K562 (cell line): ENCODE data around the gene ZCCHC24. TPM values are rescaled to one million over a fixed set of nuclear protein-coding genes. Genes with fewer than 3 reads are reported as not detected.

Experiments
- ATAC-seq: fragments of 200-7000 bp; cut with Tn5 transposase; 3 replicates; pipeline ENCODE4 v1.9.1; 2020; ENCODE audit warnings: moderate library complexity
- BruUV-seq: library from RNA; stranded (reverse); fragments of 400-500 nt; replicated peaks from 2 replicates; lab custom pipeline; 2021; lab: Mats Ljungman, UMichigan
- CTCF ChIA-PET: fragments of 300-600 bp; formaldehyde crosslinking; extraction: SDS; loops from one replicate; lab custom pipeline; 2021; ENCODE audit warnings: low intra/inter-chr PET ratio; lab: Yijun Ruan, JAX
- POLR2A ChIA-PET: fragments of 300-600, 350-650 bp; sonication (Branson Sonifier 250); formaldehyde crosslinking; extraction: SDS; loops from one replicate; lab custom pipeline; 2021; ENCODE audit warnings: antibody characterized with exemption, inconsistent platforms; lab: Yijun Ruan, JAX
- DNase-seq, 4 experiments: peaks; one replicate each; pipeline versions ENCODE4 v3.0.0 to v3.0.0-alpha.2; 2011 to 2018; ENCODE audit warnings: low spot score in 3 of 4, mixed read lengths in 3 of 4; ENCODE audit errors: extremely low read depth in 1 of 4
- FAIRE-seq: peaks from 2 replicates; lab custom pipeline; 2011; peaks lifted over from hg19 to GRCh38; lab: Jason Lieb, UNC
- H2AFZ ChIP-seq: 2 replicates; pipeline ENCODE4 v1.6.0; 2011; ENCODE audit warnings: low read depth, low read length, control low read depth, inconsistent platforms
- H3K27ac ChIP-seq: fragments of 200-600 bp; 3 replicates; pipeline ENCODE4 v1.8.0; 2011; ENCODE audit warnings: low read depth, mild to moderate bottlenecking, control low read depth, inconsistent platforms, low read length, moderate library complexity, mixed read lengths; ENCODE audit errors: extremely low read depth
- H3K27me3 ChIP-seq, 2 experiments: fragments of 300-600 bp in 1 of 2; 2 replicates in 1 of 2; 3 replicates in 1 of 2; pipeline versions ENCODE4 v1.6.0 to v1.8.0; 2011; ENCODE audit warnings: inconsistent platforms in 2 of 2, low read length in 2 of 2, mild to moderate bottlenecking in 1 of 2, mixed read lengths in 1 of 2, moderate library complexity in 1 of 2; ENCODE audit not compliant: control insufficient read depth in 2 of 2, insufficient read depth in 2 of 2
- H3K36me3 ChIP-seq: fragments of 300-600 bp; 3 replicates; pipeline ENCODE4 v1.8.0; 2011; ENCODE audit warnings: mild to moderate bottlenecking, low read length, inconsistent platforms; ENCODE audit not compliant: control insufficient read depth, insufficient read depth
- H3K4me1 ChIP-seq, 2 experiments: fragments of 200-600 bp in 1 of 2; replicated peaks in 1 of 2; 2 replicates in 1 of 2; 3 replicates in 1 of 2; pipeline versions ENCODE4 v1.5.1 to v1.8.0; 2011; ENCODE audit warnings: inconsistent platforms in 2 of 2, low read length in 2 of 2, mild to moderate bottlenecking in 1 of 2, mixed read lengths in 1 of 2, moderate library complexity in 1 of 2; ENCODE audit not compliant: control insufficient read depth in 2 of 2, insufficient read depth in 2 of 2
- H3K4me2 ChIP-seq: 2 replicates; pipeline ENCODE4 v1.6.1; 2011; ENCODE audit warnings: low read length, control low read depth, inconsistent platforms, mixed read lengths; ENCODE audit not compliant: insufficient read depth
- H3K4me3 ChIP-seq: fragments of 200-600 bp; sonication (generic), shearing (Covaris generic); 2 replicates; pipeline ENCODE4 v1.5.1; 2016; ENCODE audit warnings: control low read depth, inconsistent platforms
- H3K79me2 ChIP-seq: fragments of 200-600 bp; 3 replicates; pipeline ENCODE4 v1.8.0; 2011; ENCODE audit warnings: low read length, inconsistent platforms; ENCODE audit not compliant: control insufficient read depth, insufficient read depth
- H3K9ac ChIP-seq, 2 experiments: 2 replicates each; pipeline versions ENCODE4 v1.6.0 to v1.6.1; 2011; ENCODE audit warnings: low read depth in 2 of 2, low read length in 2 of 2, control low read depth in 1 of 2, inconsistent platforms in 1 of 2, mild to moderate bottlenecking in 1 of 2, mixed read lengths in 1 of 2; ENCODE audit not compliant: insufficient read depth in 1 of 2
- H3K9me1 ChIP-seq: one replicate; pipeline ENCODE4 v1.6.0; 2011; ENCODE audit warnings: inconsistent platforms, mild to moderate bottlenecking, low read length, moderate library complexity; ENCODE audit not compliant: control insufficient read depth, insufficient read depth
- H3K9me3 ChIP-seq: replicated peaks from 2 replicates; pipeline ENCODE4 v1.5.1; 2011; ENCODE audit warnings: low read depth, low read length, inconsistent platforms; ENCODE audit not compliant: control insufficient read depth, insufficient read depth
- H4K20me1 ChIP-seq: replicated peaks from 2 replicates; pipeline ENCODE4 v1.6.1; 2011; ENCODE audit warnings: low read length, inconsistent platforms, mixed read lengths; ENCODE audit not compliant: control insufficient read depth, insufficient read depth
- ETS1 ChIP-seq: conservative IDR thresholded peaks from 2 replicates; pipeline ENCODE4 v1.6.1; 2011; ENCODE audit warnings: low read depth, mild to moderate bottlenecking, low read length; ENCODE audit not compliant: control insufficient read depth
- KDM1A ChIP-seq, 2 experiments: fragments of 450-650 bp; IDR thresholded peaks; 2 replicates each; pipeline ENCODE4 v1.6.1; 2016; ENCODE audit warnings: mild to moderate bottlenecking in 2 of 2
- RB1 ChIP-seq: fragments of 450-650 bp; IDR thresholded peaks from 2 replicates; pipeline ENCODE4 v1.6.1; 2017; ENCODE audit warnings: low read depth, mild to moderate bottlenecking
- TBP ChIP-seq: optimal IDR thresholded peaks from 2 replicates; pipeline ENCODE3; 2011; ENCODE audit warnings: low read depth, low read length, improper control_type of control experiment
- ZNF140 ChIP-seq: fragments of 250-450 bp; sonication (Bioruptor Pico); IDR thresholded peaks from 2 replicates; pipeline ENCODE4 v1.8.0; 2021; ENCODE audit warnings: moderate library complexity, mild to moderate bottlenecking, inconsistent platforms
- WGBS: fragments of 100-300 bp; shearing (Covaris generic); methylation state at CpG from one replicate; pipeline ENCODE4 v1.1.6; 2016; ENCODE audit warnings: low coverage, mixed read lengths; ENCODE audit not compliant: insufficient coverage; ENCODE audit errors: missing lambda C conversion rate; 5-methylcytosine and 5-hydroxymethylcytosine counted together
- in situ Hi-C: fragments of 300-500 bp; cut with MboI; formaldehyde crosslinking; loops from 4 replicates; pipeline ENCODE4 v1.15.0; 2018; ENCODE audit warnings: inconsistent platforms, mixed read lengths
- intact Hi-C: fragments of 100-400 bp; cut with micrococcal nuclease; formaldehyde crosslinking; loops from 2 replicates; pipeline ENCODE4 v1.14.2; 2022
- polyA plus RNA-seq, 8 experiments: library from polyadenylated mRNA; depleted of rRNA in 4 of 8; stranded (reverse) in 5 of 8; unstranded in 3 of 8; fragments of >200 nt; fragmentation: Nextera tagmentation in 2 of 8; fragmentation: Illumina TruSeq in 1 of 8; extraction: Ambion mirVana in 2 of 8; extraction: Trizol in 1 of 8; gene quantifications; 2 replicates each; pipeline versions ENCODE4 v1.2.1 to v1.2.3, GENCODE V29; 2011 to 2014; ENCODE audit warnings: inconsistent platforms in 1 of 8, missing spikeins in 1 of 8
- total RNA-seq, 7 experiments: library from RNA; depleted of rRNA in 6 of 7; stranded (reverse); fragments of >200 nt in 6 of 7; fragmentation: Illumina TruSeq in 2 of 7; extraction: Trizol in 2 of 7; gene quantifications; 2 replicates each; pipeline versions ENCODE4 v1.2.1 to v1.2.3, GENCODE V29; 2011 to 2021; ENCODE audit warnings: low replicate concordance in 1 of 7

Gene ZCCHC24
- total and polyA plus RNA-seq, 9 of the 15 experiments (the other 6 are each of a cell fraction or from before 2014, with no cell fraction given) = 0.84 to 11.0 (median 4.6) TPM

- no peak for TF ChIP-seq ETS1
- no peak for TF ChIP-seq TBP
These were observed 48.9 kb downstream of the ZCCHC24 start (continued) for GRCh38 chr10:79396520-79396919.

GRCh38 chr10:79394664-79395063, 50.8 kb downstream of the ZCCHC24 start:
- H3K9ac ChIP-seq = no peak overlapping the region
- H2AFZ ChIP-seq = no peak overlapping the region
- WGBS = 82% methylated on average over 5 of the region's 5 CpGs
- H3K4me1 ChIP-seq = peaks cover 39 to 46% of the 10 kb centered on the region in 2 experiments
- no TSS peak for BruUV-seq
- no peaks in the 10 kb centered on the region for H3K27me3 ChIP-seq
- no peaks in the 10 kb centered on the region for H3K9me3 ChIP-seq
- no peaks in the 10 kb centered on the region for H3K36me3 ChIP-seq
- ChIA-PET POLR2A (no interaction called here), CTCF (no interaction called here)
- H3K9me1 ChIP-seq = peaks cover 10% of the 10 kb centered on the region
- no peak overlapping the region for H3K4me3 ChIP-seq
- H3K27ac ChIP-seq = no peak overlapping the region
- no peaks in the 10 kb centered on the region for H3K79me2 ChIP-seq
- no peaks in the 10 kb centered on the region for H4K20me1 ChIP-seq
- H3K4me2 ChIP-seq = no peak overlapping the region
- TF ChIP-seq RB1 (no peak), ZNF140 (CRISPR knock-in tag) (no peak), KDM1A (IDR thresholded peaks at IDR 0.05) (no peak)
- intact Hi-C loops (loop anchor here (5.0 kb wide), 1 partner anchor 93 kb away; no protein-coding TSS in a partner anchor), in situ Hi-C loops (loop anchor here (5.0 kb wide), 1 partner anchor 78 kb away; no protein-coding TSS in a partner anchor)
- DNase-seq (no peak), ATAC-seq (no peak), FAIRE-seq (no peak)
